ENCODE results near the gene ULBP1.
"Not testable (repeated sequence)": the region's sequence is repeated elsewhere in the genome, so short reads cannot be mapped to it uniquely, and the experiment has no call there.

ULBP1 gene

GRCh38 chr6:149963462-149964307 lies at the start of gene ULBP1:
ULBP1 (plus strand) TSS chr6:149963943; CDS start chr6:149964050, 107 bp downstream.
- no peak for FAIRE-seq

GRCh38 chr6:149915970-149916865 lies 47.5 kb upstream of the ULBP1 start:
- FAIRE-seq, result no peak

GRCh38 chr6:149917679-149918078 lies 46.1 kb upstream of the ULBP1 start:
- FAIRE-seq, result no peak

GRCh38 chr6:149918151-149918905 lies 45.4 kb upstream of the ULBP1 start:
- no peak for FAIRE-seq

- FAIRE-seq, result not testable (repeated sequence)
These were observed 44.5 kb upstream of the ULBP1 start for GRCh38 chr6:149919126-149919833.

- no peak for FAIRE-seq
These were observed 43.9 kb upstream of the ULBP1 start for GRCh38 chr6:149919834-149920225.

GRCh38 chr6:149921361-149921760 lies 42.4 kb upstream of the ULBP1 start:
- no peak for FAIRE-seq

- FAIRE-seq, result not testable (repeated sequence)
These were observed 41.7 kb upstream of the ULBP1 start for GRCh38 chr6:149922091-149922490.

GRCh38 chr6:149922642-149923326 lies 41.0 kb upstream of the ULBP1 start, which contains the start of gene RAET1G:
RAET1G (minus strand) TSS chr6:149923121; CDS start chr6:149923010, 111 bp downstream.
- FAIRE-seq, result peak; percentile 63

- no peak for FAIRE-seq
These were observed 40.3 kb upstream of the ULBP1 start for GRCh38 chr6:149923327-149923986.

- FAIRE-seq, result no peak
These were observed 39.4 kb upstream of the ULBP1 start for GRCh38 chr6:149924206-149924932.

GRCh38 chr6:149924933-149925252 lies 38.9 kb upstream of the ULBP1 start:
- no peak for FAIRE-seq

- no peak for FAIRE-seq
These were observed 38.3 kb upstream of the ULBP1 start for GRCh38 chr6:149925253-149925973.

- no peak for FAIRE-seq
These were observed 37.6 kb upstream of the ULBP1 start for GRCh38 chr6:149925974-149926777.

GRCh38 chr6:149927025-149927424 lies 36.7 kb upstream of the ULBP1 start:
- peak; percentile 74 for FAIRE-seq

- no peak for FAIRE-seq
These were observed 34.3 kb upstream of the ULBP1 start for GRCh38 chr6:149929422-149929821.

- FAIRE-seq, result no peak
These were observed 32.2 kb upstream of the ULBP1 start for GRCh38 chr6:149931501-149931900.

GRCh38 chr6:149933036-149933435 lies 30.7 kb upstream of the ULBP1 start:
- FAIRE-seq, result no peak

- FAIRE-seq, result no peak
These were observed 30.3 kb upstream of the ULBP1 start for GRCh38 chr6:149933461-149933860.
